K562 treated with DMSO at 1 percent for 48 hours (cell line): ENCODE results near the gene FOXF2. TPM values are rescaled to one million over a fixed set of nuclear protein-coding genes. Genes with fewer than 3 reads are reported as not detected.

Source experiments
- total RNA-seq: library from RNA; unstranded; fragments of 300-600 nt; gene quantifications from 2 replicates; pipeline ENCODE4 v1.2.3, GENCODE V29; 2022; ENCODE audit warnings: low replicate concordance; ENCODE audit errors: extremely low read depth

Gene FOXF2
- total RNA-seq: not detected in 2 replicates

GRCh38 chr6:1389369-1390132, at the start of gene FOXF2:
FOXF2 (plus strand) TSS chr6:1389576; CDS start chr6:1389948, 372 bp downstream.

Other genes with a start within 250 kb of the FOXF2 start
- not detected in 2 replicates for gene FOXQ1, start 77.5 kb upstream of the FOXF2 start, total RNA-seq
- not detected in 2 replicates for gene FOXC1, start 220.3 kb downstream of the FOXF2 start, total RNA-seq